D341Med (cell line): ENCODE results near the gene R3HDM1.
"Not testable (repeated sequence)": the region's sequence is repeated elsewhere in the genome, so short reads cannot be mapped to it uniquely, and the experiment has no call there.

Source experiments
- DNase-seq: peaks from one replicate; pipeline ENCODE4 v3.0.0; 2012; ENCODE audit warnings: low spot score

The R3HDM1 gene

DNA sequence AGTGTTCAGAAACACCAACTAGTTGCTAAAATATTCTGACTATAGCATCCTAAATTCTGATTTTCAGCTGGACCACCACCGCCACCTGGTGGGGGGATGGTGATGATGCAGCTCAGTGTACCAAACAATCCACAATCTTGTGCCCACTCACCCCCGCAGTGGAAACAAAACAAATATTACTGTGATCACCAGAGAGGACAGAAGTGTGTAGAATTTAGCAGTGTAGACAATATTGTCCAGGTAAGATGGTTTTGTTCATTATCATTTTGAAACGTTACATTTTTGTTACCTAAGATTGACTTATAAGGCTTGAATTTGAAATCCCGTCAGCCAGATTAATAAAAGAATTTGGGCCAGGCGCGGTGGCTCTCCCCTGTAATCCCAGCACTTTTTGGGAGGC is 178.7 kb downstream of the R3HDM1 start:
- peak; percentile 66 for DNase-seq

DNA sequence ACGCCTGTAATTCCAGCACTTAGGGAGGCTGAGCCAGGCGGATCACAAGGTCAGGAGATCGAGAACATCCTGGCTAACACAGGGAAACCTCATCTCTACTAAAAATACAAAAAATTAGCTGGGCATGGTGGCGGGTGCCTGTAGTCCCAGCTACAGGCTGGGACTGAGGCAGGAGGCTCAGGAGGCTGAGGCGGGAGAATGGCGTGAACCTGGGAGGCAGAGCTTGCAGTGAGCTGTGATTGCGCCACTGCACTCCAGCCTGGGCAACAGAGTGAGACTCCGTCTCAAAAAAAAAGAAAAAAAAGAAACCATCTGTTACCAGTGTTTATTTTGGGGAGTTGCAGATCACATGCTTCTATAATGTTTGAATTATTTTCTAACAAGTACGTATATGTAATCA is 183.8 kb downstream of the R3HDM1 start:
- DNase-seq: not testable (repeated sequence)

DNA sequence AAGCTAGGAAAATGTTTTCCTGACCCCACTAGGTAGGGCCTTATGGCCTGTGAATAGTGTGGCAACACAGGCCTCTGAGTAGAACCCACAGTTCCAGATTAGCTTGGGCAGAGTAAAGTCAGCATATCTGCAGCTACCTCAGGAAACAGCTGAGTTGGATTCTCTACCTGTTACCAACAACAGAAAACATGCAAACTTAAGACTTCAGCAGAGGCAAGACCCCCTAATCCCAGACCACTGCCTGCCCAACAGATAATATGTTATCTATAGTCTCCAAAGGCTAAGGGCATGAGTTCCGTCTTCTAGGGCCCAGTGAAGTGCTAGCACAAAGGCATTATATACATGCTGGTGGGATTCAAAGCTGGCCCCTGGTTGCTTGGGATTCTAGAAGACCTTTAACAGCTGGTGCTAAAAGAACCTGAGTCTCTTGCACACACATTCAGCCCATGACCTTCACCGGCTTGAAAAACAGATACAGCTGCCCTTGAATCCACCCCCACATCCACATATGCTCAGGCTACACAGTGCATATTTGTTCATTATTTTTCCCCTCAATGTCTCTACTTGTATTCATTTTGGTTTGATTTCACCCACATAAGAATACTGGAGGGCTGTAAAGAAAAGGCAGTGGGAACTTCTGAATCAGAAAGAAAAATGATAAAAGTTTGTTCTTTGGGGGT is 196.9 kb downstream of the R3HDM1 start:
- no peak for DNase-seq

DNA sequence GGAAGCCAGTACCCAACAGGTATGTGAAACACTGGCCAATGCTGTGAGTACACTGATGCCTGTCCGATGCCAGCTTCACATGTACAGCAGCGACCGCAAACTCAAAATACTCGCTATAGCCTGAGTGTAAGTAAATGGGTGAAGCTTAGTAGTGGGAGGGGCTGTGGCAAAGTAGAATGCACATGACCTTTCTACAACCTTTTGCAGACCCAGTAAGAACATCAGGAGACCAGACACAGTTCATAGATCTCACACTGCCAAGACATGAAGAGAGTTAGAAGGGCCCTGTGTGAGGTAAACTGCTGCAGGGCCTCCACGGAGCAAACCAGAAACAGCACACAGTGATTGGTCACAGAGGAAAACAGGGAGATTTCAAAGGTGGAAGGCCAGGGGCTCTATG is 201.3 kb downstream of the R3HDM1 start:
- DNase-seq: no peak

DNA sequence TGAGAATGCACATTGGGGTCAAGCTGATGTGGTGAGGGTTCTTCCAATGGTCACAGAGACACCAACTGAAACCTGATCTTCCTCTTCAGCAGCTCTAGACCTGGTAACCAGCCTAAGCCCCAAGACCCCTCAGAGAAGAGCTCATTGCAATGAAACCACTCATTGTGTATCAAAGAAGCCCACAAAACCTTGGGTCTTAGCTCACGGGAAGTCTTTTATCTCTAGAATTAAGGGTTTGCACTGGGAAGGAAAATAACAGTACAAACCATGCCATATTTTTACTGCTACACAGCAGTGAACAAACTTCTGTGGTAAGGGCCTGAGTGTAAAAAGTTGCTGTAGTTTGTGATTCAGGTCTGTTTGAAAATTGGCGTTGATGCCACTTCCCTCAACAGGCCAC is 201.8 kb downstream of the R3HDM1 start:
- no peak for DNase-seq

DNA sequence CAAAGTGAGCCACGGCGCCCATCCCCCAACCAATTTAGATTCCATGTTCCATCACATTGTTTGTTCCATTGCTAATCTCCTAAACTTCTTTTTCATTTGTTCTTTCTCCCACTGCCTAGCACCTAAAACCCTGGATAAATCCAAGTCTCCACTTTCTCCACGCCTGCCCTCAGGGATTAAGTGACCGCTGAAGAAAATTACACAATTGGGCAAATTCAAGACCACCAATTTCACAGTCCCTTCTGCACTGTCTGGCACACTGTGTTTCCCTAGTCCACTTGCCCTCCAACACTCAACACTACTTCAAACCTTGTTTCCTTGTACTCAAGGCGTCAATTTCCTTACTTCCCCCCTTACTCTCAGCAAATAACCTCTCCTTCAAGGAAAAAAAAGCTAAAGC is 205.3 kb downstream of the R3HDM1 start:
- no peak for DNase-seq

DNA sequence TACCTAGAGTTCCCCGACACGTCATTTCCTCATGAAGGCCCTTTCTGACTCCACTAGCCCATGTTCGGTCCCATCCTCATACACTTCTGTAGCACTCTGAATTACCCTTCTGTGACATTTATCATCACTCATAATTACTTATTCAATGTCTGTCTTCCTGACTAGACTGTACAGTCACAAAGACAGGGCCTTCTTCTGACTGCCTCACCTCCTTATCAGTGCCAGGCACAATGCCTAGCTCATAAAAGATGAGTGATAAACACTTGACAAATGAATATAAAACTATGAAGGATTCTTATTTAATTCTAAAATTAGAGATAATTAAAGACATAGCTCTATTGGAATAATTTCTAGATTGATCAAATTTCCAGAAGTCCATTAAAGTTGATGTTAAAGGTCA is 208.9 kb downstream of the R3HDM1 start:
- DNase-seq: no peak

DNA sequence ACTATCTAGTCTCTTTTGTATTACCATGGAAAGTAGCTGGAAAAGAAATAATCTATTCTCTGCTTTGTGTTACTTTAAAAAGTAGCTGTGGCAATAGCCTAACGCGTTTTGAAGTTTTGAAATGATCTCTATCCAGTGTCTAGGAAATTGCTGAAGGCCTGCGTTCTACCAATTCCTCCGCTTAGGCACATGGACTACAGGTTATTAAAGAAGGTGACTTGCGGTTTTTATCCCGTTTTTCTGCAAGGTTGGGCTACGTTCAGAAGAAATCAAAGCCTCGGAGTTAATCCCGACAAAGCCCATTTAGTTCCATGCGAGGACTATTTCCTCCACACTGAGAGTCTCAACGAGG is 209.7 kb downstream of the R3HDM1 start:
- no peak for DNase-seq

DNA sequence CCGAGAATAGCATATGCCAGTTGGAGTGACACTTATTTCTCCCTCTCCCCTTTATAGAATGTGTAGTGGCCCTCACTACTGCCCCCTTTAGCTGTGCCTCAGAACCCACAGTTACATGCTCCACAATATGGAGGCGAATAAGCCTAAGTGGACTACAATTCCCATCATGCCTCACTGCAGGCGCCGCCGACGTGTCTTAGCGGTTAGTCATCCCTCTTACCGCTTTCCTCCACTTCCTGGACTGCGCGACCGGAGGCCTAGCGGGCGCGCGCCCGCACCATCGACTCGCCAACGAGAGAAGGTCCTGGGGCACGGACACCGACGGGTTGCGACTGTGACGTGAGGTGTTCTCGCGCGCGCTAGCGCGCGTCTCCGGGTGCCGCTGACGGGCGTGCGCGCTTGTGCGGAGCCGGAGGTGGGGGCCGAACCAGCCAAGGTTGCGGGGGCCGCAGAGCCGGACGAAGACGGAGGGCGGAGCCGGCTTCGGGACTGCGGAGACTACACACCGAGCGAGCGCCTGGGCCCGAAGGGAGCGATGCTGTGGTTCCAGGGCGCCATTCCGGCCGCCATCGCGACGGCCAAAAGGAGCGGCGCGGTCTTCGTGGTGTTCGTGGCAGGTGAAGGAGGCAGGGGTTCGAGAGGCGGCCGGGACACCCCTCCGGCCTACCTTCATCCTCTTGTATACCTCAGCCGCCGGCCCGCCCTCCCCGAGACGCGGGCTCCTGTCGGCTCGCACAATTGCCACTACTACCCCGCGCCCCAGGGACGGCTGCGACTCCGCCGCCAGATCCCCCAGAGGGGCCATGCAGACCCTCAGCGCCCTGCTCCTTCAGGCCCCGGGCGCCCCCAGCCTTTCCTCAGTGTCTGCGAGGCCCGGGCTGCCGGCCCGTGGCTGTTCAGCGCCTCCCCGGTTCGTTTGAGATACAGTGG is 210.4 kb downstream of the R3HDM1 start, which contains the start of gene UBXN4:
Gene UBXN4, plus strand, starts transcription at position 461 of the 930 bp plus-strand sequence. Its CDS starts 75 bp downstream, at position 536.
- DNase-seq: peak; percentile 92

DNA sequence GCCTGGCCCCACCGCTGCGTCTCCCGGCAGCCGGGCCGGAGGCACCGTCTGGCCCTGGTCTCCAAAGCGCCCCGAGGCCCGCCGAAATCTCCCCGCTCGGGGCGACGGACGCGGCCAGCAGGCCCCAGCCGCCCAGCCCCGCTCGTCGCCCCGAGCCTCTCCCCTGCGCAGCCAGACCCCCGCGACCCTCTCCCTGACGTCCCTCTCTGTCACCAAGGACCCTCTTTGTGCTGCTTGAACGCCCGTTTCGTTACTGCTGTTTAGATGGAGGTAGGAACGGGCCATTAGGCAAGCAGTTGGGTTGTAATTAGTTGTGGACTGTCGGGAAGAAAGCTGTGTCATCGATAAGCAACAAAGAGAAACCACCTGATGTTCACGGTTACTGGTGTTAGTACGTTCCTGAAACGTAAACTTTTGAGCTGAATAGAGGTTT is 211.1 kb downstream of the R3HDM1 start:
- peak; percentile 60 for DNase-seq

DNA sequence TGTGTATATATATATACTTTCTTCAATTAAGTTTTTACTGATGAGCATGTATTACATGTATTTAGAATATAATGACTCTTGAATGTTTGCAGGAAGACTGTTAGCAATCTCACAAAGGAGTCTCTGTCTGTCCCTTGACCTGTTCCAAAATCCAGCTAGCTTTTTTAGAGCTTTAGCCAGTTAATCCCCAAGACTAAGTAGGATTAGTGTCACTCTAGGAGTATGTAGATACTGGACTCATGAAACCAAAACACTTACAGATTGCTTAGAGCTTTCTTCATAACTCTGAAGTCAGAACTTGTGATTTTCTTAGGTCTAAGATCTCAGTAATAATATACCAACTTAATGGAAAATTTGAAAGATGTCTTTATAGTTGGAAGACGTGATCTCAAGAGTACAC is 212.6 kb downstream of the R3HDM1 start:
- no peak for DNase-seq

DNA sequence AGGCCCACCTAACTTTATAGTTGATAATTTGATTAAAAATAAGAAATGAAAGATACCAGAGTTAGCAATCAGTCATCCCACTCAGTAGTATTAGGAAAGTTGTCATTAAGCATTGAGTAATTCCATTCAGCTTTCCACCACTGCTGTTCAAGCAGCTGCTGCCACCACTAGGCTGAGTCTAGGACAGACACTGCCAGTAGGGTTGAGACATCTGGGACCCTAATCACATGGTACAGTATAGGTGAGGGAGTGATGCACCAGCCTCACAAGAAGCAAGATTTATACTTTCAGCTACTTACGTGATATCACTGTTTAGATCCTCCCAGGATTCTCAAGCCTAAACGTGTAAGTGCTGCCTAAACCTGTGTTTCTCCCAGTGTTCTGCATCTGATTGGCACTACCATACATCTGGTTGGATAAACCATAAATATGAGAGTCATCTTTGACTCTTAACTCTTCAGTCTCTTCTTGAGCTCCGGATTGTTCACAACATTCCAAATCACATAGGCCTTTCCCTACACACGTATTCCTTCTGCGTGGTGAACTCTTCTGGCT is 213.6 kb downstream of the R3HDM1 start:
- DNase-seq: peak; percentile 69

DNA sequence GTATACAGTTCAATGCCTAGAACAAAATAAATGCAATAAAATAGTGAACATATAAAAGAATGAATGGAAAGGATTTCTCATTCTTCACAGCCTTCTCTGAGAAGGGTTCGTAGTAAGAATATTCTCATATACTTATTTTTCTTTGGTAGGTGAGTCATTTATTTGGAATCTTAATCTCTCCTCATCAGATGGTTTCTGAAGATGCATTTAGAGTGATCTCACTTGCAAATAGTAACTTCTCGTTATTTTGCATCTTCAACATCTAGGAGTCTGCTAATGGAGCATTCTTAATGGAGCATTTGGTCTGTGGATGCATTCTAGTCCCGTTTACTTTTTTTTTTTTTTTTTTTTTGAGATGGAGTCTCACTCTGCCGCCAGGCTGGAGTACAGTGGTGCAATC is 214.3 kb downstream of the R3HDM1 start:
- no peak for DNase-seq

DNA sequence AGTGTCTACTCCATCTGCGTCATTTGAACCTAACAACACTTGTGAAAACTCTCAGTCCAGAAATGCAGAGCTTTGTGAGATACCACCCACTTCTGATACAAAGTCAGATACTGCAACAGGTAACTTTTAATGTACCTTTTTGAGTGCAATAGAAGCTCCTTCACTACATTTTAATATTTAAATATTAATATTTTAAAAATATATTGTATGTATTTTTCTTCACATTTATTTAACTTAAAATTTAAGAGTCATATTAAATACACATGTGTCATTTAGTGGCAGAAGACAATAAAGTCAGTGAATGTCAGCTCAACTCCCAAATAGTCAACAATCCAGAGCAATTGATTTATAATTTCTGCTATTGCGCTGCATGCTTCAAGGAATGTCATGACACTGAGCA is 224.3 kb downstream of the R3HDM1 start:
- no peak for DNase-seq

DNA sequence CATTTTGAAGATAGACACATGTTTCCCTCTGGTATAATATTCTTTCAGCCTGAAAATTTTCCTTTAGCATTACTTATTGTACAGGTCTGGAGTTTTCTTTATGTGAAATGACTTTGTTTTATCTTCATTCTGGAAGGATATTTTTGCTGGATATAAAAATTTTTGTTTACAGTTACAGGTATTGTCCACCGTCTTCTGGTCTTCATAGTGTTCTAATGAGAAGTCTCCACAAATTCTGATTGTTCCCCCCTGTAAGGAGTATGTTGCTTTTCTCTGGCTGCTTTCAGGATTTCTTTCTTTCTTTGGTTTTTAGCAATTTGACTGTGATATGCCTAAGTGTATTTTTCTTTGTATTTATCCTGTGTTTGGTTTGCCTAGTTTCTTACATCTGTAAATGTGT is 225.4 kb downstream of the R3HDM1 start:
- no peak for DNase-seq

DNA sequence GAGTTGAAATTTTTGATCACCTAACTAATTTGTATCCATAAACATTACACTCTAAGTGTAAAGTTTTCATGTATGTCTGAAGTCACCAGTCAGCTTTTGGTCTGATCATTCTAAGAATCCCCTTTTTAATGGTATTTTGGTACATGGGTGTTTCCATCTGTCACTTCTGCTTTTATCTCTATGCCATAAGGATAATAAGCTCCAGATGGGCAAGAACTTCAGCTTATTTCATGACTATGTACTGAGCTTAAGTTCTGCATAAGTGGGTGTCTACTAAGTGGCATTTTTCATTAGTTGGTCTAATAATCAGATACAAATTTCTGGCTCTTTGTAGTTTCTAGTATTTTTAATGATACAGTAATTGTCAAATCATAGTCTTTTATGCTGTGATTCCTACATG is 230.7 kb downstream of the R3HDM1 start:
- DNase-seq: peak; percentile 40

DNA sequence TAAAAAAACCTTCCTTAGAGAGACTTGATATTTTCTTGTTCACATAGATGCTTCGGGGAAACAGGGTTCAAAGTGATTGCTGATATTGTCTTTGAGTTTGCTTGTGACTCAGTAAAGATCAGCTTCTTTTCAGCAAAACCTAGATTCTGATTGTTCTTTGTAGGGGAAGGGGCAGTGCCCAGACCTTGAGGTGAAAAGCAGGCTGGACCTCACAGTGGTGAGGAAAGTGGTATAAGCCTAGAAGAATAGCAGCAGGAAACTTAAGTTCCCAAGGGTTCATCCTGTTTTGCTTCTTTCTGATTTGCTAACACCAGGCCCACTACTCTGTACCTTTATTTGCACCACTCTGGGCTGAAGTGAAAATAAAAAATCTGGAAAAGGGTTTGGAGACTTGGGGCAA is 231.2 kb downstream of the R3HDM1 start:
- DNase-seq: no peak

DNA sequence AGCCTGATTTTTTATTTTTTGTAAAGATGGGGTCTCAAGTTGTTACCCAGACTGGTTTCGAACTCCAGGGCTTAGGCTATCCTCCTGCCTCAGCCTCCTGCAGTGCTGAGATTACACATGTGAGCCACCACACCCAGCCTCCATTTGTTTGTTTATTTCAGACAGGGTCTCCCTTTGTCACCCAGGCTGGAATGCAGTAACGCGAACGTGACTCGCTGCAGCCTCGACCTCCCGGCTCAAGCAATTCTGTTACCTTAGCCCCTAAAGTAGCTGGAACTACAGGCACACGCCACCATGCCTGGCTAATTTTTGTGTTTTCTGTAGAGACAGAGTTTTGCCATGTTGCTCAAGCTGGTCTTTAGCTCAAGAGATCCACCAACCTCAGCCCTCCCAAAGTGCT is 237.6 kb downstream of the R3HDM1 start:
- no peak for DNase-seq

DNA sequence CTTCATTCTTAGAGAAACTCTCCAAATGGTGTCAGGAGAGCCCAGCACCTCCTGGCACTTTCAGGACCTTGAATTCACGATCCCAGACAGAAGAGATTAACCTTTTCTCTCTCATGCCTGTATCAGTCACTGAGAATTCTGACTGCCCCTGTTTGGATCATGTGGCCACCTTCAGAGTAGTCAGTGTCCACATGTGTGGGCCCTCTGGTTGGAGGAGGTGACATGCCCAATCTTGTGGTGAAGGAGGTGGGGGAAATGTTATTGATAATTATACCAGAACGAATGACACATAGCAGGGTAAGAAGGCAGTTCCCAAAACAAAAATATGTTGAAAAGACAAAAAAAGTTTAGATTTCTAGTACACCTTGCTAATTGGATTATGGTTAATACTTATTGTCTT is 242.0 kb downstream of the R3HDM1 start:
- DNase-seq: no peak

DNA sequence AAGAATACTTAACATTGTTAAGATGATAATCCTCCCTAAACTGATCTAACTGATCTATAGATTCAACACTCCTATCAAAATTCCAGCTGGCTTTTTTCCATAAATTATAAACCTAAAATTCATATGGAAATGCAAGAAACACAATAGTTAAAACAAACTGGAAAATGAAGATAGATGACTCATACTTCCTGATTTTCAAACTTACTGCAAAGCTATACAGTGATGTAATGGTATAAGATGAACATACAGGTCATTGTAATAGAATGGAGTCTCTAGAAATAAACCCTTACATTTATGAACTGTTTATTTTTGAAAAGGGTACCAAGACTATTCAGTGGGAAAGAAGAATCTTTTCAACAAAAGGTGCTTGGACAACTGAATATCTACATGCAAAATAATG is 242.6 kb downstream of the R3HDM1 start:
- DNase-seq: no peak
